Panc1 (cell line): ENCODE measurements around the gene NRDC. TPM values are rescaled to one million over a fixed set of nuclear protein-coding genes. Genes with fewer than 3 reads are reported as not detected.

Source experiments
- ATAC-seq: fragments of 200-7000 bp; cut with Tn5 transposase; 2 replicates; pipeline ENCODE4 v1.9.1; 2020; ENCODE audit warnings: mild to moderate bottlenecking, moderate library complexity
- BruUV-seq: library from RNA; stranded (reverse); fragments of 400-500 nt; replicated peaks from 2 replicates; lab custom pipeline; 2021; lab: Mats Ljungman, UMichigan
- CTCF ChIA-PET: fragments of 300-600 bp; sonication (Branson Sonifier 250); formaldehyde crosslinking; loops from one replicate; lab custom pipeline; 2022; ENCODE audit warnings: antibody characterized with exemption; lab: Charles Lee
- POLR2A ChIA-PET: fragments of 300-600 bp; sonication (Branson Sonifier 250); formaldehyde crosslinking; loops from one replicate; lab custom pipeline; 2022; ENCODE audit warnings: antibody characterized with exemption; lab: Charles Lee
- DNase-seq: peaks from one replicate; pipeline ENCODE4 v3.0.0-alpha.2; 2010; ENCODE audit warnings: low read depth, low spot score
- H3K27ac ChIP-seq: 2 replicates; pipeline ENCODE4 v1.5.1; 2011; ENCODE audit warnings: mild to moderate bottlenecking, low read length, inconsistent platforms
- H3K27me3 ChIP-seq: fragments of 200-500 bp; sonication (Bioruptor generic); 2 replicates; pipeline ENCODE4 v1.6.0; 2014; ENCODE audit warnings: low read length, inconsistent platforms; ENCODE audit not compliant: control insufficient read depth, insufficient read depth
- H3K36me3 ChIP-seq: fragments of 200-500 bp; sonication (Bioruptor generic); 2 replicates; pipeline ENCODE4 v1.5.1; 2014; ENCODE audit warnings: inconsistent platforms, mild to moderate bottlenecking, low read length, moderate library complexity; ENCODE audit not compliant: control insufficient read depth, insufficient read depth
- H3K4me1 ChIP-seq: 2 replicates; pipeline ENCODE4 v1.5.1; 2011; ENCODE audit warnings: inconsistent platforms, mild to moderate bottlenecking, low read length, moderate library complexity; ENCODE audit not compliant: control insufficient read depth, insufficient read depth
- H3K4me3 ChIP-seq, 2 experiments: 2 replicates each; pipeline ENCODE4 v1.5.1; 2011 to 2012; ENCODE audit warnings: low read depth in 2 of 2, low read length in 2 of 2, mild to moderate bottlenecking in 2 of 2, inconsistent platforms in 1 of 2, moderate library complexity in 1 of 2
- H3K9me3 ChIP-seq: fragments of 200-500 bp; sonication (Bioruptor generic); 2 replicates; pipeline ENCODE4 v1.5.1; 2014; ENCODE audit warnings: low read depth, mild to moderate bottlenecking, inconsistent platforms, low read length, moderate library complexity; ENCODE audit not compliant: control insufficient read depth, insufficient read depth
- POLR2AphosphoS5 ChIP-seq: IDR thresholded peaks from 2 replicates; pipeline ENCODE4 v1.6.1; 2012; ENCODE audit warnings: mild to moderate bottlenecking, low read depth, low read length, moderate library complexity
- SIN3A ChIP-seq: IDR thresholded peaks from 2 replicates; pipeline ENCODE4 v1.6.1; 2012; ENCODE audit warnings: low read depth, mild to moderate bottlenecking, low read length, moderate library complexity, borderline replicate concordance; ENCODE audit not compliant: insufficient read depth
- TCF7L2 ChIP-seq: IDR thresholded peaks from 2 replicates; pipeline ENCODE4 v1.6.1; 2011; ENCODE audit warnings: mild to moderate bottlenecking, low read depth, low read length, inconsistent platforms
- in situ Hi-C: cut with HindIII; loops from 2 replicates; pipeline ENCODE4 v1.10.0; 2016; ENCODE audit warnings: low sequenced_read_pairs, low pct_unique_long_range_greater_than_20kb
- intact Hi-C: fragments of 100-400 bp; cut with micrococcal nuclease; formaldehyde crosslinking; loops from one replicate; pipeline ENCODE4 v1.10.0; 2022; ENCODE audit not compliant: unreplicated experiment
- total RNA-seq: library from RNA; stranded (reverse); gene quantifications from one replicate; pipeline ENCODE4 v1.2.1, GENCODE V29; 2021; ENCODE audit not compliant: unreplicated experiment
- TF ChIP-seq, protein P1 (sequence below): fragments of 450-650 bp; IDR thresholded peaks from 2 replicates; pipeline ENCODE4 v1.5.1; 2017; ENCODE audit warnings: mild to moderate bottlenecking
- TF ChIP-seq, protein P2 (sequence below), 2 experiments: IDR thresholded peaks; 2 replicates each; pipeline ENCODE4 v1.6.1; 2011 to 2012; ENCODE audit warnings: low read depth in 2 of 2, control low read depth in 1 of 2, low read length in 1 of 2, mild to moderate bottlenecking in 1 of 2, moderate library complexity in 1 of 2; ENCODE audit not compliant: insufficient read depth in 1 of 2

The NRDC gene
- total RNA-seq, 1 experiment from 2014 or later, result 180 TPM

DNA sequence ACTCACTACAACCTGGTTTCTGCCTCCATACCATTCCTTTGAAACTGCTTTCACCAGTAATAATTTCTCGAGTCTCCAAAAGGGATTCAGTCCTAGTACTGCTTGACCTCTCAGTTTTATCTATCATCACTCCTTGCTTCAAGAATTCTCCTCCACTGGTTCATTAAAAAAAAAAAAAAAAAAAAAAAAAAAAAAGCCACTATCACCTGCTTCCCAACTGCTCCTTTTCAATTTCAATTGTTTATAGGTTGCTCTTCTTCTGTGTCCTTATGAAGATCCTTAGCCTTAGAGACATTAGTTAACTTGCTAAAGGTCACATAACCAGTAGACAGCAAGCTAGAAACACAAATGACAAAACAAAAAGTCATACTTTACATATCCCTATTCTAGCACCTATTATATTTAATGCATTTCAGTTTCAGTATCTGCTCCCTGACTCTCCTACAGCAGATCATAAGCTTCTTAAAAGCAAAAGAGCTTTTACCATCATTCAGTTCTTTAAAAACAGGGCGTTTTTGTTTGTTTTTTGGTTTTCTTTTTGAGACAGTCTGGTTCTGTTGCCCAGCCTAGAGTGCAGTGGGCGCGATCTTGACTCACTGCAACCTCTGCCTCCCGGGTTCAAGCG lies 7.1 kb downstream of the NRDC start:
- in situ Hi-C loops, result no loop called here
- intact Hi-C loops, result no loop called here
- DNase-seq, result no peak

DNA sequence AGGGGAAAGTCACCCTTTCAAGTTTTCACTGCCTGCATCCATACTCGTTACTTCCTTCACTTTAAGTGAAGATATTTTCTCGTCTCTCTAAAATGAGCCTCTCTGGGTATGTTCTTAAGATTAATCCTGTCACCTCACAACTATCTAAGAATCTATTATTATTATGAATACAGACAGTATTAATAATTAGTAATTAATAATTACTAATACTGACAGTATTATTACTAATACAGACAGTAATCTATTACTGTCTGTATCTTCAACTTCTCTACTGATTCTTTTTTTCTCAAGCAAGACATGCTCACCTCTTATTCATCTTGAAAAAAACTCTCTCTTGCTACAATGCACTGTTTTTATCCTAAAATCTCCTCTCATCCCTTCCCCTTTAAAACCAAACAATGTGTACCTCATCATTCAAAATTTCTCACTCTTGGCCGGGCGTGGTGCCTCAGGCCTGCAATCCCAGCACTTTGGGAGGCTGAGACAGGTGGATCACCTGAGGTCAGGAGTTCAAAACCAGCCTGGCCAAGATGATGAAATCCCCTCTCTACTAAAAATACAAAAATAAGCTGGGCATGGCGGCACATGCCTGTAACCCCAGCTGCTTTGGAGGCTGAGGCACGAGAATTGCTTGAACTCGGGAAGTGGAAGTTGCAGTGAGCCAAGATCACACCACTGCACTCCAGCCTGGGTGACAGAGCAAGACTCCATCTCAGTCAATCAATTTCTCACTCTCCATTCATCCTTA lies 7.8 kb downstream of the NRDC start:
- no peak for TF ChIP-seq TCF7L2
- TF ChIP-seq POLR2AphosphoS5, result no peak
- TF ChIP-seq, protein P1, sequence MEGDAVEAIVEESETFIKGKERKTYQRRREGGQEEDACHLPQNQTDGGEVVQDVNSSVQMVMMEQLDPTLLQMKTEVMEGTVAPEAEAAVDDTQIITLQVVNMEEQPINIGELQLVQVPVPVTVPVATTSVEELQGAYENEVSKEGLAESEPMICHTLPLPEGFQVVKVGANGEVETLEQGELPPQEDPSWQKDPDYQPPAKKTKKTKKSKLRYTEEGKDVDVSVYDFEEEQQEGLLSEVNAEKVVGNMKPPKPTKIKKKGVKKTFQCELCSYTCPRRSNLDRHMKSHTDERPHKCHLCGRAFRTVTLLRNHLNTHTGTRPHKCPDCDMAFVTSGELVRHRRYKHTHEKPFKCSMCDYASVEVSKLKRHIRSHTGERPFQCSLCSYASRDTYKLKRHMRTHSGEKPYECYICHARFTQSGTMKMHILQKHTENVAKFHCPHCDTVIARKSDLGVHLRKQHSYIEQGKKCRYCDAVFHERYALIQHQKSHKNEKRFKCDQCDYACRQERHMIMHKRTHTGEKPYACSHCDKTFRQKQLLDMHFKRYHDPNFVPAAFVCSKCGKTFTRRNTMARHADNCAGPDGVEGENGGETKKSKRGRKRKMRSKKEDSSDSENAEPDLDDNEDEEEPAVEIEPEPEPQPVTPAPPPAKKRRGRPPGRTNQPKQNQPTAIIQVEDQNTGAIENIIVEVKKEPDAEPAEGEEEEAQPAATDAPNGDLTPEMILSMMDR, result no peak
- TF ChIP-seq, protein P2, sequence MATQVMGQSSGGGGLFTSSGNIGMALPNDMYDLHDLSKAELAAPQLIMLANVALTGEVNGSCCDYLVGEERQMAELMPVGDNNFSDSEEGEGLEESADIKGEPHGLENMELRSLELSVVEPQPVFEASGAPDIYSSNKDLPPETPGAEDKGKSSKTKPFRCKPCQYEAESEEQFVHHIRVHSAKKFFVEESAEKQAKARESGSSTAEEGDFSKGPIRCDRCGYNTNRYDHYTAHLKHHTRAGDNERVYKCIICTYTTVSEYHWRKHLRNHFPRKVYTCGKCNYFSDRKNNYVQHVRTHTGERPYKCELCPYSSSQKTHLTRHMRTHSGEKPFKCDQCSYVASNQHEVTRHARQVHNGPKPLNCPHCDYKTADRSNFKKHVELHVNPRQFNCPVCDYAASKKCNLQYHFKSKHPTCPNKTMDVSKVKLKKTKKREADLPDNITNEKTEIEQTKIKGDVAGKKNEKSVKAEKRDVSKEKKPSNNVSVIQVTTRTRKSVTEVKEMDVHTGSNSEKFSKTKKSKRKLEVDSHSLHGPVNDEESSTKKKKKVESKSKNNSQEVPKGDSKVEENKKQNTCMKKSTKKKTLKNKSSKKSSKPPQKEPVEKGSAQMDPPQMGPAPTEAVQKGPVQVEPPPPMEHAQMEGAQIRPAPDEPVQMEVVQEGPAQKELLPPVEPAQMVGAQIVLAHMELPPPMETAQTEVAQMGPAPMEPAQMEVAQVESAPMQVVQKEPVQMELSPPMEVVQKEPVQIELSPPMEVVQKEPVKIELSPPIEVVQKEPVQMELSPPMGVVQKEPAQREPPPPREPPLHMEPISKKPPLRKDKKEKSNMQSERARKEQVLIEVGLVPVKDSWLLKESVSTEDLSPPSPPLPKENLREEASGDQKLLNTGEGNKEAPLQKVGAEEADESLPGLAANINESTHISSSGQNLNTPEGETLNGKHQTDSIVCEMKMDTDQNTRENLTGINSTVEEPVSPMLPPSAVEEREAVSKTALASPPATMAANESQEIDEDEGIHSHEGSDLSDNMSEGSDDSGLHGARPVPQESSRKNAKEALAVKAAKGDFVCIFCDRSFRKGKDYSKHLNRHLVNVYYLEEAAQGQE (IDR thresholded peaks at IDR 0.05; ENCODE audit: insufficient read depth in 1 of 2, low read depth in 2 of 2, low read length in 1 of 2), result no peak
- no peak for TF ChIP-seq SIN3A
- peaks cover 11% of the 10 kb centered on the region for H3K4me1 ChIP-seq
- in situ Hi-C loops (no loop called here), intact Hi-C loops (no loop called here)
- DNase-seq, result no peak
- no peaks in the 10 kb centered on the region for H3K27me3 ChIP-seq
- H3K4me3 ChIP-seq, result no peak overlapping the region
- H3K9me3 ChIP-seq, result no peaks in the 10 kb centered on the region
- ChIA-PET POLR2A (interaction anchor here (0.6 kb wide), 1 partner anchor 497 kb away, joined by 9 read pairs; no protein-coding TSS in a partner anchor), CTCF (interaction anchor here (0.6 kb wide), 1 partner anchor 75 kb away, joined by 3 read pairs; no protein-coding TSS in a partner anchor)
- BruUV-seq, result no TSS peak
- no peaks in the 10 kb centered on the region for H3K36me3 ChIP-seq
- H3K27ac ChIP-seq, result no peak overlapping the region
- ATAC-seq, result no peak

More for the DNA sequence above, 7.1 kb downstream of the NRDC start:
- no peaks in the 10 kb centered on the region for H3K27me3 ChIP-seq
- no peak for ATAC-seq
- H3K36me3 ChIP-seq, result no peaks in the 10 kb centered on the region
- TF ChIP-seq, protein P1, result no peak
- TF ChIP-seq POLR2AphosphoS5 (no peak), SIN3A (no peak), TCF7L2 (no peak)
- TF ChIP-seq, protein P2 (IDR thresholded peaks at IDR 0.05; ENCODE audit: insufficient read depth in 1 of 2, low read depth in 2 of 2, low read length in 1 of 2), result no peak
- POLR2A ChIA-PET, result interaction anchor here (0.5 to 0.6 kb wide), 2 partner anchors 138 to 498 kb away, joined by 3 to 9 read pairs; no protein-coding TSS in a partner anchor
- H3K9me3 ChIP-seq, result no peaks in the 10 kb centered on the region
- H3K4me1 ChIP-seq, result peaks cover 18% of the 10 kb centered on the region
- no peak overlapping the region for H3K27ac ChIP-seq
- no TSS peak for BruUV-seq
- CTCF ChIA-PET, result interaction anchor here (0.6 kb wide), 1 partner anchor 76 kb away, joined by 3 read pairs; no protein-coding TSS in a partner anchor
- H3K4me3 ChIP-seq, result no peak overlapping the region
